Endothelial cell of hepatic sinusoid (primary cell): ENCODE measurements around the gene UBAC2.

Experiments
- in situ Hi-C: cut with HindIII; loops from 2 replicates; pipeline ENCODE4 v1.10.0; 2017; ENCODE audit warnings: low sequenced_read_pairs

Gene UBAC2

GRCh38 chr13:99329477-99329876, 128.8 kb downstream of the UBAC2 start:
- in situ Hi-C loops: no loop called here

- in situ Hi-C loops: no loop called here
Observed at GRCh38 chr13:99330942-99331341, 130.3 kb downstream of the UBAC2 start.

GRCh38 chr13:99331881-99332293, 131.2 kb downstream of the UBAC2 start:
- in situ Hi-C loops: no loop called here

GRCh38 chr13:99332456-99332855, 131.8 kb downstream of the UBAC2 start:
- in situ Hi-C loops: no loop called here

- in situ Hi-C loops: no loop called here
Observed at GRCh38 chr13:99334221-99334620, 133.6 kb downstream of the UBAC2 start.

GRCh38 chr13:99335087-99335486, 134.4 kb downstream of the UBAC2 start:
- in situ Hi-C loops: no loop called here

- in situ Hi-C loops: no loop called here
Observed at GRCh38 chr13:99335603-99336002, 134.9 kb downstream of the UBAC2 start.

GRCh38 chr13:99339230-99339721, 138.6 kb downstream of the UBAC2 start:
- in situ Hi-C loops: no loop called here

GRCh38 chr13:99339736-99340397, 139.2 kb downstream of the UBAC2 start:
- in situ Hi-C loops: no loop called here

GRCh38 chr13:99340638-99341037, 140.0 kb downstream of the UBAC2 start:
- in situ Hi-C loops: no loop called here

- in situ Hi-C loops: no loop called here
Observed at GRCh38 chr13:99341969-99342722, 141.5 kb downstream of the UBAC2 start.

GRCh38 chr13:99342723-99343315, 142.2 kb downstream of the UBAC2 start:
- in situ Hi-C loops: no loop called here

GRCh38 chr13:99344610-99345208, 144.1 kb downstream of the UBAC2 start:
- in situ Hi-C loops: no loop called here

GRCh38 chr13:99345345-99345744, 144.7 kb downstream of the UBAC2 start:
- in situ Hi-C loops: no loop called here

- in situ Hi-C loops: no loop called here
Observed at GRCh38 chr13:99346335-99347042, 145.8 kb downstream of the UBAC2 start.

GRCh38 chr13:99347335-99347878, 146.8 kb downstream of the UBAC2 start:
- in situ Hi-C loops: no loop called here

GRCh38 chr13:99347911-99348451, 147.3 kb downstream of the UBAC2 start:
- in situ Hi-C loops: no loop called here

- in situ Hi-C loops: no loop called here
Observed at GRCh38 chr13:99350191-99350590, 149.5 kb downstream of the UBAC2 start.

GRCh38 chr13:99351772-99352171, 151.1 kb downstream of the UBAC2 start:
- in situ Hi-C loops: no loop called here
